ENCODE results near the gene MAP3K13.
"Not testable (repeated sequence)": the region's sequence is repeated elsewhere in the genome, so short reads cannot be mapped to it uniquely, and the experiment has no call there.

- TF ChIP-seq, protein P1, sequence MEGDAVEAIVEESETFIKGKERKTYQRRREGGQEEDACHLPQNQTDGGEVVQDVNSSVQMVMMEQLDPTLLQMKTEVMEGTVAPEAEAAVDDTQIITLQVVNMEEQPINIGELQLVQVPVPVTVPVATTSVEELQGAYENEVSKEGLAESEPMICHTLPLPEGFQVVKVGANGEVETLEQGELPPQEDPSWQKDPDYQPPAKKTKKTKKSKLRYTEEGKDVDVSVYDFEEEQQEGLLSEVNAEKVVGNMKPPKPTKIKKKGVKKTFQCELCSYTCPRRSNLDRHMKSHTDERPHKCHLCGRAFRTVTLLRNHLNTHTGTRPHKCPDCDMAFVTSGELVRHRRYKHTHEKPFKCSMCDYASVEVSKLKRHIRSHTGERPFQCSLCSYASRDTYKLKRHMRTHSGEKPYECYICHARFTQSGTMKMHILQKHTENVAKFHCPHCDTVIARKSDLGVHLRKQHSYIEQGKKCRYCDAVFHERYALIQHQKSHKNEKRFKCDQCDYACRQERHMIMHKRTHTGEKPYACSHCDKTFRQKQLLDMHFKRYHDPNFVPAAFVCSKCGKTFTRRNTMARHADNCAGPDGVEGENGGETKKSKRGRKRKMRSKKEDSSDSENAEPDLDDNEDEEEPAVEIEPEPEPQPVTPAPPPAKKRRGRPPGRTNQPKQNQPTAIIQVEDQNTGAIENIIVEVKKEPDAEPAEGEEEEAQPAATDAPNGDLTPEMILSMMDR (IDR thresholded peaks at IDR 0.05): not testable (repeated sequence)
- TF ChIP-seq POLR2A (IDR thresholded peaks at IDR 0.05): not testable (repeated sequence)
Measured at GRCh38 chr3:185451432-185451831, 88.5 kb downstream of the MAP3K13 start.

Data from esophagus squamous epithelium (tissue), 4 donors.